G401.6 (cell line): Measurements from ENCODE around the gene PTGIS.

ENCODE experiments used
- FAIRE-seq: peaks from 2 replicates; lab custom pipeline; 2012; peaks lifted over from hg19 to GRCh38; lab: Jason Lieb, UNC

Gene PTGIS

DNA sequence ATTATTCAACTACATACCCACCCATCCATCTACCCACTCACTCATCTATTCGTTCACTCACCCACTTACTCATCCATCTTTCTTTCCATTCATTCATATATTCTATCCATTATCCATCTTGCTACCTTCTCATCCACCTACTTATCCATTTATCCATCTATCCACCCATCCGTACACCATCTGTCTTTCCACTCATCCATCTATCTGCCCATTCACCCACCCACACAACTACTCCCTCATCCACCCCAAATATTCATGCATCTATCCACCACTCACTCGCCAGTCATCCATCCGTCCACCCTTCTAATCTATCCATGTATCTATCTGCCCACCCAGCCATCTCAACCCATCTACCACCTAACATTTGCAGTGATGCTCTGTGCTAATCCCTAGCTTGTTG, 71.9 kb downstream of the PTGIS start:
- no peak for FAIRE-seq

DNA sequence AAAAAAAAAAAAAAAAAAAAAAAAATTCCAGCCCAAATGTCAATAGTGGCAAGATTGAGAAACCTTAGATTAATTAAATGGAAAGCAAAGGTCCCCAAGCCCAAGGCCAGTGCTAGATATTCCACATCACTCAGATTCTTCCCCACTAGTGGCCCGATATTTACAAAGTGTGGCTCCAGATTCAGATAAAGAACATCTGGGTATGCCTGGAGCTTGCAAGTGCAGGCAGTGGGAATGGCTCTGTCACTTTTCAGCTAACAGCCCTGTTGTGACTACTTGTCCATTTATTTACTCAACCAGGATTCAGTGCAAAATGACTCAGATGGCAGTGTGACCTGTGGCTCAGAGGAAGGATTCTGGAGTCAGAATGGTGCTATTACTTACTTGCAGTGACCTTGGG, 77.2 kb downstream of the PTGIS start:
- FAIRE-seq: no peak

DNA sequence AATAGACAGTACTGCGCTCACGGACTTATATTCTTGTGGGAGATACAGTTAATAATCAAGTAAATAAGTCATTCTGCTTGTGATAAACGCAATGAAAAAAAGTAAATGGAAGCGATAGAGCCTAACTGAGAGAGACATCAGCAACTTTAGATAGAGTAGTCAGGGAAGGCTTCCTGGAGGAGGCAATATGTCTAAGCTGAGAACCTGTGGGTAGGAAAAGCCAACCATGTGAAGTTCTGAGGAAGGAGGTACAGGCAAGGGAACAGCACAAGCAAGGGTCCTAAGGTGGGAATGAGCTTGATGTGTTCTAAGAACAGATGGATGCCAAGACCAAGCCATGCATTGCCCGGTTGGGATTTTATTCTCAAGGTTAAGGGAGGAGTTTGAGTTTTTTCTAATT, 78.2 kb downstream of the PTGIS start:
- FAIRE-seq: no peak

GRCh38 chr20:49486064-49486463, 81.9 kb downstream of the PTGIS start:
- FAIRE-seq: no peak

DNA sequence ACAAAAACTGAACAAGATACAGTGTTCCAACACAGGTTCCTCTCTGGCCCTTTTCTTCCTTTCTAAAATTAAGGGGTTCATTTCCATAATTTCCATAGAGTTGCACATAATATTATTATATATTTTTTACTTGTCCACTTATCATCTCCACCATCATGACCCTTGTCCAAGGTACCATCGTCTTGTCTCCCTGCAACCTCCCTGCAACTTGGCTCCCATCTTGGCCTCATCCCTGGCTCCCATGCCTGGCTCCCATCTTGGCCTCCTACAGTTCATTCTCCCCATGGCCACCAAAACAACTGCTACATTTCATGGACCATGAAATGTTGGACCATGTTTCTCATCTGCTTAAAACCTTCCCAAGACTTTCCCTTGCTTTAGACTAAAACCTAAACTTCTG, 82.4 kb downstream of the PTGIS start:
- no peak for FAIRE-seq

DNA sequence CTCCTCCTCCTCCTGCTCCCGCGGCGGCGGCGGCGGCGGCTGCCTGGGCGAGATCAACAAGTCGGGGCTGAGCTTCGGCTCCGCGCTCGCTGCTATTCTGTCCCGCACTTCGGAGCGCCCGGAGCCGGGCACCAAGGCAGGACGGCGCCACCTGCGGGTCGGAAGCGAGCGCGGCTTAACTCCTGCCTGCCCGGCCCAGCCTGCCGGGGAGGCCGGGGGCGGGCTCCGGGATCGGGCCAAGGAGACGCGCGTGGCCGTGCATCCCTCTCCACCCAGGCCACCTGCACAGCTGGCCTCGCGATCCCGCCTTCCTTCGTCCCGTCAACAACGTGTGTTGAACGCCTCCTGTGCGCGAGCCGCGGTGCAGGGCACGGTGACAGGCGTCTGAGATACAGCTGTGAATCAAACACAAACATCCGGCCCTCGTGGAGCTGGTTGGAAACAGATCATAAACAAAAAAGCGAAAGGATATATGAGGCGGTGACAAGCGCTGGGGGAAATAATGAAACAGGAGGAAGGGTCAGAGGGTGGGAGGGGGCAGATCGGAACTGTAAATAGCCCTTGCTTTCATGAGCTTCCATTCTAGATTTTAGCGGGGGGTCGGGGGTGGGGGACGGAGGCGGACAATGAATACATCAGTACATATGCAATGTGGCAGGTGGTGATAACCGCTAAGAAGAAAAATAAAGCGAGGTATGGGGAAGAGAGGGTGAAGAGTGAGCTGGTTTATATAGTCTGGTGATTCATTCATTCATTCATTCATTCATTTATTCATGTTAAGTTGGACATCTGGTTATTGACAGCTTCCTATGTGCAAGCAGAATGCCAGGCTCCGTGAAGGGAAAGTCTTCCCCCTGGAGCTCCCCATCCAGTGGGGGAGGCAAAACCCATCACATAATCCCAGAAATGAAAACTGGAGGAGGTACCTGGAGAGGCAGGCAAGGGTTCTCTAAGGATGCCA, 83.5 kb downstream of the PTGIS start:
- FAIRE-seq: no peak

GRCh38 chr20:49483696-49484123, 84.2 kb downstream of the PTGIS start:
- FAIRE-seq: no peak

DNA sequence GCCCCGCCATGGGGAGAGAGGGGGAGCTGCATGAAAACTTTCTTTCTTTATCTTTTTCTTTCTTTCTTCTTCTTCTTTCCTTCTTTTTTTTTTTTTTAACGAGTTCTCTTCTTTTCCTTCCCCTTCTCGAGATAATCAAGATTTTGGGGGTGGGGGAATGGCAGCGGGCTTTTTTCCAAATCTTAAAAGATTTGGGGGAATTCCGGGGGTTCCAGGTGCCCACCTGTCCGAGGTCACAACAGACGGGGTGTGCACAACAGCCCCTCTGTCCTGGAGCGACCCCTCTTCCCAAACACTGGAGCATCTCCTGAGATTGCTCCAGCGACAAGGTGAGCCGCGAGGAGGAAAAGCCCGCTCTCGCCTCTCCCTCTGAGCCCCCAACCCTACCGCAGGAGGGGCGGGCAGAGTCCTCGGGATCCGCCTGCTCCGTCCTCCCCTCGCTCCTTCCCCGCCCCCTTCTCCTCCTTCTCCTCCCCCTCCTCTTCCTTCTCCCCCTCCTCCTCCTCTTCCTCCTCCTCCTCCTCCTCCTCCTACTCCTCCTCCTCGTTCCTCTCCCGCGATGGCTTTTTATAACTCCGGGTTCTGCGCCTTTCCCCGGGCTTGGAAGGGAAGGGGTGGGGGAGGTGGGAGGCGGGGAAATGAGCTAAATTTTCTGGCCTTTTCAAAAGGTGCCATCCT, 84.8 kb downstream of the PTGIS start:
- FAIRE-seq: no peak

DNA sequence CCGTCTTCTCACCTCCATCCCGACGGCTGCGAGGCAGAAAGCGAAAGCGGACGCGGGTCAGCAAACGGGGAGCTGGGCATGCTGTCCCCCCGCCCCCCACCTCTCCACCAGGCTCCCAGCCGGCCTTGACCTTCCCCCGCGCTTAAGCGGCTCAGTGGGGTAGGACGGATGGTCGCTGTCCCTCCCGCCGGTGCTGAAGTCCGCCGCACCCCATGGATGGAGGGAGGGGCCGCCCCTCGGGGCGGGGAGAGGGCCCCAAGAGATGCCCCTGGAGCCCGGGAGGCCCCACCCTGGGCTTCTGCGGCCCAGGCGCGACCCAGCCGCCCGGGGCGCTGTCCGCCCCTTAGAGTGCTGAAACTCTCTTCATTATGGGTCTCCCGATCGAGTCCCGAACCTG, 85.3 kb downstream of the PTGIS start, which contains the start of gene KCNB1:
KCNB1 (minus strand) TSS at position 48 of the 397 bp plus-strand sequence. CDS start 188 bp downstream, outside the sequence.
- FAIRE-seq: no peak

DNA sequence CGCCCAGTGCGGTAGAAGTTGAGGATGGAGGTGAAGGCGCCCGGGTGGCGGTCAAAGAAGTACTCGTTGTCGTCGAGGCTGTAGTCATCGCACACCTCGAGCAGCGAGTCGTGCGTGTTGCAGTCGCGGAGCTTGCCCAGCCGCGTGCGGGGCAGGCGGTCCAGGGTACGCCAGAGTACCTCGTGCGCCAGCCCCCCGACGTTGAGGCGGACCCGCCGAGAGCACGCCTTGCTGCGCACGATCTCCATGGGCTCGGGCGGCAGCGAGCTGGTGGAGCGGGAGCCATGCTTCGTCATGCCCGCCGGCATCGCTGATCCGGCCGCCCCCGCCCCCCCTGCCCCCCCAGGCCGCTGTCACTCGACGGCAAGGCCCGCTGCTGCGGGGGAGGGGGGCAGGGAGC, 85.8 kb downstream of the PTGIS start:
- no peak for FAIRE-seq

- no peak for FAIRE-seq
Measured at GRCh38 chr20:49481116-49481515, 86.8 kb downstream of the PTGIS start.

DNA sequence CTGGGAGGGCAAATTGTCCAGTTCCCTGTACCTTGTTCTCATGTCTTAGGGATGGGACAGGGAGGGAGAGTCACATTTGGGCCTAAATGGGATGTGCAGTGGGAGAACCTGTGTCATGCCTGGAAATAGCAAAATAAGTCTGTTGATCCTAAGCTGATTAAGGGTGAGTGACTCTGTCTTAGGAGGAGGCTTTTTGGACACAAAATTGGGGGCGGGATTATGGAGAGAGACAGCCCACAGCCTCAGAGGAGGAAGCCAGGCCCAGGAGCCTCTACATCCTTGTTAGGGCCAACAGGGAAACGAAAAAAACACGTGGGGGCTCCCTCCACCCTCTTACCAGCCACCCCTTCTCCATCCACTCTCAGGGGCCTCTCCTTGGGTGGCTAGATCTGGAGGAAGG, 87.7 kb downstream of the PTGIS start:
- no peak for FAIRE-seq

DNA sequence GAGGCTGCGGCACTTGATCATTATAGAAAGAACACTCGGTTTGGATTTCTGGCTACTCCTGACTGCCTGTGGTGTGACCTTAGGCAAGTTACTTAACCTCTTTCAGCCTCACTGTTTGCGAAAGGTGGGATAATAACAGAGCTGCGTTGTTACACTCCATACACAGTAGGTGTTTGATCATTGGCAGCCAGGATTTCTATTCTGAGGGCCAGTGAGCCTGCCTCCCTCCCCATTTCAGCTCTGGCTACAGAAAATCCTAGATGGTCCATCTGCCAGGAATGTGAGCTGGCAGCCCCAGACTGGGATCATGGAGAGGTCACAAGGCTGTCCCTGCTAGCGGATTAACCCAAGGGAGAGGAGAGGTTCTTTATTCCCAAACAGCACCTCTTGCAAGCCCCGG, 88.2 kb downstream of the PTGIS start:
- FAIRE-seq: no peak

DNA sequence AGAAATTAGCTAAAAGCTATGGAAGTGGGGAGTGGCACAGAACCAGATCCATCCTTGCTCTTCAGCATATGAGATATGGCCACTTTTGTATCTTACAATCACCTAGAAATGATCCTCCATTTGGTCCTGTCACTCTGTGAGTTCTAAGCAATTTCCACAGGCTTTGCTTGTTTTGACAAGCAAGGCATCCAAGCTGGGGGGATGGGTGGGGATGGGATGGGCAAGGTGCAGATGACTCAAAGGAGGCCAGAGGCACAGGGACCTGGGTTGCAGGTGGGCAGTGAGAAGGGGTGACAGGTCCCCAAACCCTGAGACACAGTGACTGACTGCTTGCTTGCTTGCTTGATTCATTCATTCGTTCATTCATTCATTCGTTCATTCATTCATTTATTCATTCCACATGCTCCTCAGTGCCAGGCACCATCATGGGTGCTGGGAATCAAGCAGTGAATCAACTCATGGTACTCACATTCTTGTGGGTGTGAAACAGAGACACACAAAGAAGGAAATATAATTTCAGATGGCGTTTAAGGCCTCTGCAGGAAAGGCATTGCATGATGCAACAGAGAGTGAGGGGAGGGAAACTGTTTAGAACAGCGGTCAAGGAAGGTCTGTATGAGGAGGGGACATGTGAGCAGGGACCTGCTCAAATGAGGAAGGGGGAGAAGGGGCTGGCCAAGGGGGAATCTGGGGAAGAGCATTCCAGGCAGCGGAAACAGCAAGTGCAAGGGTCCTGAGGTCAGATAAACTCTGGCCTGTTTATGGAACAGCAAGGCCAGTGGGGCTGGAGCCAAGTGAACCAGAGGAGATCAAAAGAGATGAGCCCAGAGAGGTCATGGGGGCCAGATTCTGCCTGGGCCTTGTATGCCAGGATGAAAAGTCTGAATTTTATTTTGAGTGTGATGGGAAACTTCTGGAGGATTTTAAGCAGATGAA, 88.9 kb downstream of the PTGIS start:
- FAIRE-seq: no peak

DNA sequence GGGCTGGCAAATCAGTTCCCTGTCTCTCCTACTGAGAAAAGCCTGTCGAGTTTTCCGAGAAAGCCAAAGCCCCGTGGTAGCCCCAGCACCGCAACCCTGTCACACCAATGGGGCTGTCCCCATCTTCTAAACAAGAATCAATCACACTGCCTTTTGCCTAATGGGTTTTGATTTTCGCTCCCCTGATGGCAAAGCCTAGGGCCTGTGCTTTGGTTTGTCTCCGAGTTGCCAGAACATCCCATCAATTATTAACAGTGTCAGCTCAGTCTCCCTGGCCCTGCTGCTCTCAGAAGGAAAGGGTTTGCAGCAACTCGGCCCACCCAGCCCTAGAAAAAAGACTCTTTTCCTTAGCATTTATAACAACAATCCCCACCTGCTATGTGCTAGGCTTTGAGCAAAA, 89.7 kb downstream of the PTGIS start:
- FAIRE-seq: no peak

DNA sequence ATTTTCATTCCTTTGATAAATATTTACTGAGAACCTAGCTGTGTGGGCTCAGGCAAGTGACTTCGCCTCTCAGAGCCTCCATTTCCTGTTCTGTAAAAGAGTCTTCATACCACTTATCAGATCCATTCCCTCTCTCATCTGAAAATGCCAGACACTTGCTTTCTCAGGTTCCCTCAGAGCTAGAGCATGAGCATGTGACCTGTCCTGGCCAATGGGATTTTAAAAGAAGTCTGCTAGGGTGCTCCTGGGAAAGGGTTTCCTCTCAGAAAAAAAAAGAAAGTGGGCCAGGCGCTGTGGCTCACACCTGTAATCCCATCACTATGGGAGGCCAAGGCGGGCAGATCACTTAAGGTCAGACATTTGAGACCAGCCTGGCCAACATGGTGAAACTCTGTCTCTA, 90.7 kb downstream of the PTGIS start:
- FAIRE-seq: no peak

- FAIRE-seq: no peak
Measured at GRCh38 chr20:49476016-49476355, 92.0 kb downstream of the PTGIS start.

DNA sequence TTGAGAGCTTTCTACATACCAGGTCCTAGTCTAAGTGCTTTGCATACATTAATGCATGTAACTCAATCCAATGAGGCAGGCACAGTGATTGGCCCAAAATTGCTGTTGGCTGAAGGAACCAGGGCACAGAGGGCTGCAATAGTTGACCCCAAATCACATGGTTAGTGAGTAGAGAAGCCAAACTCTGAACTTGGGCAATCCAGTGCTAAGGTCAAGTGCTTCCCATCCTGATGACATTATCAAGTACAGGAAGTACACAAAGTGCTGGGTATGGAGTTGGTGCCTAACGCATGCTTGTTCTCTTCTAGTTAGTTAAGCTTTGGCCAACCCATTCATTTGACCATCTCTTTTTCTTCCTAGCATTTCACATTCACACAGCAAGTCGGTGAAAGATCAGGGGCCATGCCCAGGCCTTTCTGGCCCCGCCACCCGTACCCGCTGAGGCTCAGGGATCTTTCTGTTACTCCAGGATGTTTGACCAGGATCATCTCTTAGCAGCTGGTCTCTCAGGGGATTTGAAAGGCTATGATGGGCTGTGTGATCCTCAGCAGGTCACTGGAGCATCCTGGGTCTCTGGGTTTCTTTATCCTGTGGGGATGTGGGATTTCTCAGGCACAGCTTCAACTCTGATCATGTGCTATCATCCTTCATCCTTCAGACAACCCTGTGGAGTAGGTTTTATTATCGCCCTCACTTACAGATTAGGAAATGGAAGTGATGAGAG, 92.5 kb downstream of the PTGIS start:
- FAIRE-seq: no peak

- FAIRE-seq: no peak
Measured at GRCh38 chr20:49471397-49471796, 96.5 kb downstream of the PTGIS start.

DNA sequence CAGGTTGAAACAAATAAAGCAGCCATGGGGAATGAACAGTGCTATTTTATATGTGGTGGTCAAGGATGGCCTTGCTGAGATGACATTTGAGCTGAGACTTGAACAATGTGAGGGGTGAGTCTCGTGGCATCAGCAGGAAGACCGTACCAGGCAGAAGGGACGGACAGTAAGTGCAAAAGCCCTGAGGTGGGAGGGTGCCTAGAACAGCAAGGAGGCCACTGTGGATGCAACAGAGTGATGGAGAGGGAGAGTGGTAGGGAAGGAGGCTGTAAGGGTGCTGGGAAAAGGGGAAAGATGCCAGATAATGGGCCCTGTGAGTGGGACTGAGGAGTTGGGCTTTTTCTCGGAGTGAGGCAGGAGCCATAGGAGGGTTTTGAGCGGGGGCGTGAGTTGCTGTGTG, 97.0 kb downstream of the PTGIS start:
- FAIRE-seq: no peak

GRCh38 chr20:49469060-49469459, 98.9 kb downstream of the PTGIS start:
- no peak for FAIRE-seq

GRCh38 chr20:49468412-49468811, 99.5 kb downstream of the PTGIS start:
- FAIRE-seq: no peak
